SJCRH30 (cell line): ENCODE data around the gene LDB3. TPM values are rescaled to one million over a fixed set of nuclear protein-coding genes. Genes with fewer than 3 reads are reported as not detected.
A peak's percentile ranks its signal among the peaks of the same experiment; 100 is the strongest.
"Not testable (repeated sequence)": the region's sequence is repeated elsewhere in the genome, so short reads cannot be mapped to it uniquely, and the experiment has no call there.

Source experiments
- DNase-seq, 2 experiments: peaks; one replicate each; pipeline ENCODE4 v3.0.0-alpha.2; 2015 to 2020
- H3K27ac ChIP-seq: fragments of 250-450 bp; sonication (Bioruptor Pico); 2 replicates; pipeline ENCODE4 v1.5.1; 2020; ENCODE audit warnings: mild to moderate bottlenecking, moderate library complexity
- H3K27me3 ChIP-seq: fragments of 250-450 bp; sonication (Bioruptor Pico); 2 replicates; pipeline ENCODE4 v1.5.1; 2020; ENCODE audit warnings: mild to moderate bottlenecking, moderate library complexity
- H3K36me3 ChIP-seq: fragments of 250-450 bp; sonication (Bioruptor Pico); 2 replicates; pipeline ENCODE4 v1.5.1; 2020; ENCODE audit warnings: mild to moderate bottlenecking, moderate library complexity
- H3K4me1 ChIP-seq: fragments of 250-450 bp; sonication (Bioruptor Pico); 2 replicates; pipeline ENCODE4 v1.5.1; 2020; ENCODE audit warnings: mild to moderate bottlenecking, moderate library complexity
- H3K4me3 ChIP-seq: fragments of 250-450 bp; sonication (Bioruptor Pico); 2 replicates; pipeline ENCODE4 v1.5.1; 2020; ENCODE audit warnings: mild to moderate bottlenecking, moderate library complexity
- H3K9me3 ChIP-seq: fragments of 250-450 bp; sonication (Bioruptor Pico); replicated peaks from 2 replicates; pipeline ENCODE4 v1.5.1; 2020; ENCODE audit warnings: mild to moderate bottlenecking, moderate library complexity
- total RNA-seq: library from RNA; depleted of rRNA; stranded (reverse); fragments of >200 nt; shearing (Covaris generic); gene quantifications from 2 replicates; pipeline ENCODE4 v1.2.3, GENCODE V29; 2014

The LDB3 gene
- total RNA-seq, 1 experiment from 2014 or later = 0.59 TPM

GRCh38 chr10:86727470-86727869 lies 59.2 kb downstream of the LDB3 start:
- Histone ChIP-seq H3K9me3 (no peaks in the 10 kb centered on the region), H3K4me3 (no peak overlapping the region), H3K27me3 (no peaks in the 10 kb centered on the region), H3K4me1 (no peaks in the 10 kb centered on the region), H3K27ac (no peak overlapping the region), H3K36me3 (no peaks in the 10 kb centered on the region)
- DNase-seq = no peak

- no peak for DNase-seq
- H3K27me3 ChIP-seq = no peaks in the 10 kb centered on the region
- H3K27ac ChIP-seq = no peak overlapping the region
Observed at GRCh38 chr10:86728056-86728455, 59.7 kb downstream of the LDB3 start.

GRCh38 chr10:86729677-86730076 lies 61.4 kb downstream of the LDB3 start:
- no peaks in the 10 kb centered on the region for H3K36me3 ChIP-seq
- no peak overlapping the region for H3K27ac ChIP-seq
- DNase-seq = no peak
- H3K4me1 ChIP-seq = no peaks in the 10 kb centered on the region
- no peaks in the 10 kb centered on the region for H3K27me3 ChIP-seq
- H3K9me3 ChIP-seq = no peaks in the 10 kb centered on the region
- no peak overlapping the region for H3K4me3 ChIP-seq

More at GRCh38 chr10:86728056-86728455, 59.7 kb downstream of the LDB3 start:
- Histone ChIP-seq H3K9me3 (no peaks in the 10 kb centered on the region), H3K4me1 (no peaks in the 10 kb centered on the region), H3K4me3 (no peak overlapping the region), H3K36me3 (no peaks in the 10 kb centered on the region)

- no peaks in the 10 kb centered on the region for H3K27me3 ChIP-seq
- no peak overlapping the region for H3K4me3 ChIP-seq
- no peak overlapping the region for H3K27ac ChIP-seq
- H3K36me3 ChIP-seq = no peaks in the 10 kb centered on the region
- DNase-seq = no peak
- H3K9me3 ChIP-seq = no peaks in the 10 kb centered on the region
- no peaks in the 10 kb centered on the region for H3K4me1 ChIP-seq
Observed at GRCh38 chr10:86730227-86730626, 61.9 kb downstream of the LDB3 start.

GRCh38 chr10:86732771-86733170 lies 64.5 kb downstream of the LDB3 start:
- no peak overlapping the region for H3K27ac ChIP-seq
- no peaks in the 10 kb centered on the region for H3K36me3 ChIP-seq
- no peaks in the 10 kb centered on the region for H3K9me3 ChIP-seq
- DNase-seq = no peak
- no peaks in the 10 kb centered on the region for H3K27me3 ChIP-seq
- no peaks in the 10 kb centered on the region for H3K4me1 ChIP-seq
- H3K4me3 ChIP-seq = no peak overlapping the region; the same call in 1 of the 2 replicates

GRCh38 chr10:86733260-86733671 lies 65.0 kb downstream of the LDB3 start:
- Histone ChIP-seq H3K27ac (no peak overlapping the region), H3K4me1 (no peaks in the 10 kb centered on the region), H3K9me3 (no peaks in the 10 kb centered on the region), H3K4me3 (peak overlapping the region; percentile 28), H3K36me3 (no peaks in the 10 kb centered on the region), H3K27me3 (no peaks in the 10 kb centered on the region)
- DNase-seq = peak; percentile 20 to 50

GRCh38 chr10:86734207-86734988 lies 66.1 kb downstream of the LDB3 start:
- Histone ChIP-seq H3K27ac (no peak overlapping the region), H3K9me3 (no peaks in the 10 kb centered on the region)
- no peak for DNase-seq

GRCh38 chr10:86735278-86735677 lies 67.0 kb downstream of the LDB3 start:
- not testable (repeated sequence) for H3K27me3 ChIP-seq, H3K4me3 ChIP-seq, DNase-seq

More at GRCh38 chr10:86734207-86734988, 66.1 kb downstream of the LDB3 start:
- Histone ChIP-seq H3K4me1 (no peaks in the 10 kb centered on the region), H3K27me3 (no peaks in the 10 kb centered on the region), H3K4me3 (no peak overlapping the region), H3K36me3 (no peaks in the 10 kb centered on the region)

GRCh38 chr10:86742230-86742629 lies 73.9 kb downstream of the LDB3 start:
- H3K4me1 ChIP-seq = no peaks in the 10 kb centered on the region
- H3K9me3 ChIP-seq = no peaks in the 10 kb centered on the region
- no peak overlapping the region for H3K4me3 ChIP-seq
- H3K27ac ChIP-seq = no peak overlapping the region
- H3K36me3 ChIP-seq = no peaks in the 10 kb centered on the region
- H3K27me3 ChIP-seq = no peaks in the 10 kb centered on the region
- no peak for DNase-seq

More at GRCh38 chr10:86735278-86735677, 67.0 kb downstream of the LDB3 start:
- not testable (repeated sequence) for H3K4me1 ChIP-seq, H3K9me3 ChIP-seq, H3K27ac ChIP-seq, H3K36me3 ChIP-seq

- no peaks in the 10 kb centered on the region for H3K4me1 ChIP-seq
- no peak overlapping the region for H3K27ac ChIP-seq
Observed at GRCh38 chr10:86744067-86744725, 75.9 kb downstream of the LDB3 start.

GRCh38 chr10:86747796-86748581 lies 79.7 kb downstream of the LDB3 start:
- H3K27ac ChIP-seq = no peak overlapping the region
- no peak overlapping the region for H3K4me3 ChIP-seq
- no peaks in the 10 kb centered on the region for H3K36me3 ChIP-seq
- H3K9me3 ChIP-seq = no peaks in the 10 kb centered on the region
- H3K27me3 ChIP-seq = no peaks in the 10 kb centered on the region
- DNase-seq = peak in 1 of 2 experiments; percentile 18
- H3K4me1 ChIP-seq = no peaks in the 10 kb centered on the region

More at GRCh38 chr10:86744067-86744725, 75.9 kb downstream of the LDB3 start:
- Histone ChIP-seq H3K36me3 (no peaks in the 10 kb centered on the region), H3K9me3 (no peaks in the 10 kb centered on the region), H3K27me3 (no peaks in the 10 kb centered on the region), H3K4me3 (no peak overlapping the region)
- no peak for DNase-seq

- no peak for DNase-seq
- no peaks in the 10 kb centered on the region for H3K27me3 ChIP-seq
- no peaks in the 10 kb centered on the region for H3K36me3 ChIP-seq
- H3K27ac ChIP-seq = no peak overlapping the region
- H3K4me3 ChIP-seq = no peak overlapping the region
- no peaks in the 10 kb centered on the region for H3K4me1 ChIP-seq
- H3K9me3 ChIP-seq = no peaks in the 10 kb centered on the region
Observed at GRCh38 chr10:86749854-86750253, 81.5 kb downstream of the LDB3 start.

GRCh38 chr10:86751477-86751876 lies 83.2 kb downstream of the LDB3 start:
- Histone ChIP-seq H3K27me3 (no peaks in the 10 kb centered on the region), H3K4me1 (no peaks in the 10 kb centered on the region), H3K4me3 (no peak overlapping the region), H3K27ac (no peak overlapping the region), H3K36me3 (no peaks in the 10 kb centered on the region), H3K9me3 (no peaks in the 10 kb centered on the region)
- DNase-seq = no peak

- peak in 1 of 2 experiments; percentile 15 for DNase-seq
- no peaks in the 10 kb centered on the region for H3K4me1 ChIP-seq
- H3K27me3 ChIP-seq = no peaks in the 10 kb centered on the region
- H3K9me3 ChIP-seq = no peaks in the 10 kb centered on the region
- no peak overlapping the region for H3K4me3 ChIP-seq
- no peaks in the 10 kb centered on the region for H3K36me3 ChIP-seq
- H3K27ac ChIP-seq = no peak overlapping the region
Observed at GRCh38 chr10:86752311-86752710, 84.0 kb downstream of the LDB3 start.

- Histone ChIP-seq H3K4me1 (no peaks in the 10 kb centered on the region), H3K27ac (no peak overlapping the region), H3K36me3 (no peaks in the 10 kb centered on the region), H3K9me3 (no peaks in the 10 kb centered on the region), H3K27me3 (no peaks in the 10 kb centered on the region), H3K4me3 (no peak overlapping the region)
- no peak for DNase-seq
Observed at GRCh38 chr10:86753051-86753450, 84.7 kb downstream of the LDB3 start.
